ENCODE measurements around the gene MCM7. TPM values are rescaled to one million over a fixed set of nuclear protein-coding genes. Genes with fewer than 3 reads are reported as not detected.

The MCM7 gene
- polyA plus RNA-seq, 1 experiment: 39.5 TPM

DNA sequence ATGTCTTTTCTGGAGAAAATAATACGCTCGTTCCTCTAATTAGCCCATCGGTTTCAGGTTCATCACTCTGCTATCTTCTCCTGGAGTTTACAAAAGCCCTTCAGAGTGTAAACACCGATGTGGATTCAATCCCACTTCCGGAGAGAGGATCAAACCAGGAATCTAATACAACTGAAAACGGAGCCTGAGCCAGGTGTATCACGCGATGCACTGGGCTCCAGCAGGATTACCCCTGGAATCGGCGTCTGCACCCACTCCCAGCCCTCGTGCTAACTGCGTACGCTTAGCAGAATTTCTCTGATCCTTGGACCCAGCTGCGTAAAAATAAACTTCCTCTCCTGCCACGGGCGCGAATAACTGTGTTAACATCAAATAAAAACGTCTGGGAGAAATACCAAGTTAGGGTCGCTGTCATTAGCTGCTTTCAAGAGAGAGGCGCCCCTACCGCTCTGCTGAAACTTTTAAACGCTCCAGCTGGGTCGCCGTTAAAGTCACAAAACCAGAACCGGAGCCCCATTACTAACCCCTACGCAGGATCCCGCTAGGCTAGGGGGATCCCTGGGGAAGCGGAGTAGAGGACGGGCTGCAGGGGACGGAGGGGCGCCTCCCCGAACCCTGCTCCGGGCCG lies 20.2 kb downstream of the MCM7 start:
- CTCF ChIA-PET: interaction anchor here (1.1 to 2.3 kb wide), 3 partner anchors 9 to 167 kb away, joined by 3 to 5 read pairs (median 4); no protein-coding TSS in a partner anchor
- H3K4me3 ChIP-seq (ENCODE audit: low read depth, low read length): peak overlapping the region; percentile 95
- DNase-seq (ENCODE audit: low read depth, low spot score): no peak

DNA sequence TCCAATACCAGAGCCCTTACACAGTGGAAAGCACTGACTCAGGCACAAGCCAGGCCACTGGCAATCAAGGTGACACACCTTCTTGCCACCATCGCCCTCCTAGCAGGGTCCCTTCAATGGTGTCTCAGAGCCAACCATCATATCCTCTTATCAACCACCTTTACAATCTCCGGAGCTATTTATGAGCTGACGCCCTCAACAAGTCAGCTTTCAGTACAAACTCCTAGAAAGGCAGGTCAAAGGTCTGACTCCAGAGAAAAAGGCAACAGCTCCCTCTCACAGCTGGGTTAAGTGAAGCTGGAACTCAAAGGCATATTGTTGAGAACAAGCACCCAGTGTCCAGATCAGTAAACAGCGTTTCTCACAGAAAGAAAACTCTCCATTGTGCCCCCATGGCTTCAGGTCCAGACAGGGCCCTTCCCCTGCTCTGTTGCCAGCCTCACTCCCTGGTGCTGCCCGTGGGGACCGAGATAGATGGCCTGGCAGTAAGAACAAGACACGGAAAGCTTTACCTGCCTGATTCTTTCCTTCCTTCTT lies 22.1 kb downstream of the MCM7 start:
- DNase-seq (ENCODE audit: low read depth, low spot score): no peak
- Histone ChIP-seq H3K27ac (ENCODE audit: low read depth, low read length) (no peak overlapping the region), H3K27me3 (ENCODE audit: control insufficient read depth, insufficient read depth, low read length) (no peaks in the 10 kb centered on the region), H3K9me3 (ENCODE audit: control insufficient read depth, insufficient read depth, low read length) (peaks cover 33% of the 10 kb centered on the region), H3K4me3 (ENCODE audit: low read depth, low read length) (no peak overlapping the region)
- POLR2A ChIA-PET: no interaction called here
- CTCF ChIA-PET: no interaction called here
- no peak for TF ChIP-seq CTCF (IDR thresholded peaks at IDR 0.05; ENCODE audit: low read depth, low read length)

More for the DNA sequence above, 20.2 kb downstream of the MCM7 start:
- POLR2A ChIA-PET: interaction anchor here (0.7 to 1.1 kb wide), 2 partner anchors 20 to 31 kb away, joined by 3 to 4 read pairs; partner anchors contain the start of genes MCM7 and ZSCAN21
- Histone ChIP-seq H3K27ac (ENCODE audit: low read depth, low read length) (peak overlapping the region; percentile 84), H3K9me3 (ENCODE audit: control insufficient read depth, insufficient read depth, low read length) (peaks cover 14% of the 10 kb centered on the region), H3K27me3 (ENCODE audit: control insufficient read depth, insufficient read depth, low read length) (no peaks in the 10 kb centered on the region)
- TF ChIP-seq CTCF (IDR thresholded peaks at IDR 0.05; ENCODE audit: low read depth, low read length): no peak

GRCh38 chr7:100077205-100077604 lies 24.0 kb downstream of the MCM7 start:
- ChIA-PET POLR2A (no interaction called here), CTCF (no interaction called here)

GRCh38 chr7:100075418-100075817 lies 25.8 kb downstream of the MCM7 start:
- Histone ChIP-seq H3K9me3 (ENCODE audit: control insufficient read depth, insufficient read depth, low read length) (peaks cover 69% of the 10 kb centered on the region), H3K4me3 (ENCODE audit: low read depth, low read length) (no peak overlapping the region), H3K27me3 (ENCODE audit: control insufficient read depth, insufficient read depth, low read length) (no peaks in the 10 kb centered on the region), H3K27ac (ENCODE audit: low read depth, low read length) (no peak overlapping the region)
- DNase-seq (ENCODE audit: low read depth, low spot score): no peak
- CTCF ChIA-PET: interaction anchor here (0.7 to 1.0 kb wide), 2 partner anchors 8 to 81 kb away, joined by 3 to 5 read pairs; no protein-coding TSS in a partner anchor
- no peak for TF ChIP-seq CTCF (IDR thresholded peaks at IDR 0.05; ENCODE audit: low read depth, low read length)
- POLR2A ChIA-PET: interaction anchor here (0.6 kb wide), 1 partner anchor 659 kb away, joined by 9 read pairs; no protein-coding TSS in a partner anchor

More at GRCh38 chr7:100077205-100077604, 24.0 kb downstream of the MCM7 start:
- Histone ChIP-seq H3K27me3 (ENCODE audit: control insufficient read depth, insufficient read depth, low read length) (no peaks in the 10 kb centered on the region), H3K9me3 (ENCODE audit: control insufficient read depth, insufficient read depth, low read length) (peaks cover 52% of the 10 kb centered on the region), H3K4me3 (ENCODE audit: low read depth, low read length) (no peak overlapping the region), H3K27ac (ENCODE audit: low read depth, low read length) (no peak overlapping the region)
- DNase-seq (ENCODE audit: low read depth, low spot score): no peak
- TF ChIP-seq CTCF (IDR thresholded peaks at IDR 0.05; ENCODE audit: low read depth, low read length): no peak

DNA sequence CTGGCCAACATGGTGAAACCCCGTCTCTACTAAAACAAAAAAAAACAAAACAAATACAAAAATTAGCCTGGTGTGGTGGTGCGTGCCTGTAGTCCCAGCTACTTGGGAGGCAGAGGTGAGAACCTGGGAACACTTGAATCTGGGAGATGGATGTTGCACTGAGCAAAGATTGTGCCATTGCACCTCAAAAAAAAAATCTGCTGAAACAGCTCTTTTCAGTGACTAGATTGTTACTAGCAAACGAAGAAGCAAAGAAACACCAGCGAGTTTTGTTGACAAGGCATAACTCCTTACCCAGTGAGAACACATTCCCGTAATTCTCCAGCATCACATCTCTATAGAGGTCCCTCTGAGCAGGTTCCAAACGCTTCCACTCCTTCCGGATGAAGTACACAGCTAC lies 26.4 kb downstream of the MCM7 start:
- DNase-seq (ENCODE audit: low read depth, low spot score): no peak
- Histone ChIP-seq H3K27ac (ENCODE audit: low read depth, low read length) (no peak overlapping the region), H3K9me3 (ENCODE audit: control insufficient read depth, insufficient read depth, low read length) (peaks cover 75% of the 10 kb centered on the region), H3K27me3 (ENCODE audit: control insufficient read depth, insufficient read depth, low read length) (no peaks in the 10 kb centered on the region), H3K4me3 (ENCODE audit: low read depth, low read length) (no peak overlapping the region)
- CTCF ChIA-PET: no interaction called here
- POLR2A ChIA-PET: no interaction called here
- no peak for TF ChIP-seq CTCF (IDR thresholded peaks at IDR 0.05; ENCODE audit: low read depth, low read length)
